ENCODE data around the gene MEAK7. TPM values are rescaled to one million over a fixed set of nuclear protein-coding genes. Genes with fewer than 3 reads are reported as not detected.

MEAK7 gene
- total RNA-seq, 1 donor from 2014 or later = 34.2 TPM

- H3K27ac Mint-ChIP-seq (ENCODE audit: unreplicated experiment) = no peak overlapping the region
- peaks cover 6% of the 10 kb centered on the region for H3K27me3 Mint-ChIP-seq (ENCODE audit: unreplicated experiment)
- no peak overlapping the region for H3K4me3 Mint-ChIP-seq (ENCODE audit: unreplicated experiment)
- H3K9me3 Mint-ChIP-seq (ENCODE audit: unreplicated experiment) = no peaks in the 10 kb centered on the region
- no peak for TF ChIP-seq CTCF (IDR thresholded peaks at IDR 0.05; ENCODE audit: unreplicated experiment)
- H3K36me3 Mint-ChIP-seq (ENCODE audit: low read depth, unreplicated experiment) = no peaks in the 10 kb centered on the region
- H3K4me1 Mint-ChIP-seq (ENCODE audit: unreplicated experiment) = peaks cover 20% of the 10 kb centered on the region
- DNase-seq (ENCODE audit: low spot score) = no peak
Measured at GRCh38 chr16:84545114-84545737, 40.8 kb upstream of the MEAK7 start.

- Mint-ChIP-seq H3K9me3 (ENCODE audit: unreplicated experiment) (no peaks in the 10 kb centered on the region), H3K36me3 (ENCODE audit: low read depth, unreplicated experiment) (no peaks in the 10 kb centered on the region), H3K4me3 (ENCODE audit: unreplicated experiment) (no peak overlapping the region), H3K27ac (ENCODE audit: unreplicated experiment) (no peak overlapping the region), H3K27me3 (ENCODE audit: unreplicated experiment) (peaks cover 6% of the 10 kb centered on the region), H3K4me1 (ENCODE audit: unreplicated experiment) (peaks cover 11% of the 10 kb centered on the region)
- TF ChIP-seq CTCF (IDR thresholded peaks at IDR 0.05; ENCODE audit: unreplicated experiment) = no peak
- no peak for DNase-seq (ENCODE audit: low spot score)
Measured at GRCh38 chr16:84544031-84544773, 39.7 kb upstream of the MEAK7 start.

DNA sequence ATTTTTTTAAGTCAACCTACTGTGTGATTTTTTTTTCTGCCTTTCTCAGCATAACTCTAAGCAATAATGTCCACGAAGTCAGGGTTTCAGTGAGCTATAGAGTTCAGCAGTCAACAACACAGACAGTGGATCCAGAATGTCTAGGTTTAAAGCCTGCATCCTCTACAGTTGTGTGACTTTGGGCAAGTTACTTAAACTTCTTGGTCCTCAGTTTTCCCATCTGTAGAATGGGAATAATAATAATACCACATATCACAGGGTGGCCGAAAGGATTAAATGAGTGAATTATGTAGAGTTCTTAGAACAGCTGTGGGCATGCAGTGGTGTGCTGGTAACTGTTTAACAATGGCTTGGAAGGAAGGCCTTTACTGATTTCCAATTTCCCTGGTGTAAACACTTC, 38.8 kb upstream of the MEAK7 start:
- Mint-ChIP-seq H3K4me3 (ENCODE audit: unreplicated experiment) (no peak overlapping the region), H3K4me1 (ENCODE audit: unreplicated experiment) (peaks cover 8% of the 10 kb centered on the region), H3K9me3 (ENCODE audit: unreplicated experiment) (no peaks in the 10 kb centered on the region), H3K27ac (ENCODE audit: unreplicated experiment) (no peak overlapping the region), H3K27me3 (ENCODE audit: unreplicated experiment) (peaks cover 6% of the 10 kb centered on the region), H3K36me3 (ENCODE audit: low read depth, unreplicated experiment) (no peaks in the 10 kb centered on the region)
- no peak for DNase-seq (ENCODE audit: low spot score)
- TF ChIP-seq CTCF (IDR thresholded peaks at IDR 0.05; ENCODE audit: unreplicated experiment) = no peak

DNA sequence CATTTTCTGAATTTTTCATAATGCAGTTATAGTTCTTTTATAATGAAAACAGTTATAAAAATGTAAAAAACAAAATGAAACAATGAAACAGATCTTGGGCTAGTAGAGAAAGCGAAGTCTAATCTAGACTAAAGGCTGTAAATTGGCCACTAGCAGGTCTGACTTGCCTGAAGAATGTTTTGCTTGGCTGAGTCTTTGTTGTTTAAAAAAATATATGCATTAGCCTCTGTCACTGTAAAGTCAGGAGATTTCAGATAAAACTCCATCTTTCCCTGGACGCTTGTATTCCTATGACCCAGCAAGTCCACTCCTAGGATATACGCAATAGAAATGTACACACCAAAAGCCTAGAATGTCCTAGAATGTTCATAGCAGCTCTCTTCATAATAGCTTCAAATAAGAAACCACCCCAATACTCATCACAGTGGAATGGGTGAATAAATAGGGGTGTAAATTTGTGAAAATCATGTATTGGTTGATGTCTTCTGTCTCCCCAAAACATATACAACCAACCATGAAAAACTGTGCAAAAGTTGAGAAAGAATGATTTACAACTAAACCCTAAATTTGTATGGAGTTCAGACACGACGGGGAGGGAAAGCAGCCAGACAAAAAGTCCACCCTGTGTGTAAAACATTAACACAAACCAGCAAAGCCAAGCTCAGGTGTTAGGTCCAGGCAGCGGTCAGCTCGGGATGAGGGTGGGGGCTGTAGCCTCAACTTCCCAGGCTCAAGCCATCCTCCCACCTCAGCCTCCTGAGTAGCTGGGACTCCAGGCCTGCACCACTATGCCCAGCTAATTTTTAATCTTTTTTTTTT, 37.7 kb upstream of the MEAK7 start:
- Mint-ChIP-seq H3K4me1 (ENCODE audit: unreplicated experiment) (peaks cover 16% of the 10 kb centered on the region), H3K9me3 (ENCODE audit: unreplicated experiment) (no peaks in the 10 kb centered on the region), H3K27me3 (ENCODE audit: unreplicated experiment) (peaks cover 6% of the 10 kb centered on the region)

More for the DNA sequence above, 37.7 kb upstream of the MEAK7 start:
- H3K27ac Mint-ChIP-seq (ENCODE audit: unreplicated experiment) = no peak overlapping the region
- no peaks in the 10 kb centered on the region for H3K36me3 Mint-ChIP-seq (ENCODE audit: low read depth, unreplicated experiment)
- TF ChIP-seq CTCF (IDR thresholded peaks at IDR 0.05; ENCODE audit: unreplicated experiment) = no peak
- DNase-seq (ENCODE audit: low spot score) = no peak
- no peak overlapping the region for H3K4me3 Mint-ChIP-seq (ENCODE audit: unreplicated experiment)
